WTC11 (cell line): ENCODE results near the gene SYNGR3.

ENCODE experiments used
- CREB1 ChIP-seq: sonication (generic); formaldehyde crosslinking; IDR thresholded peaks from 2 replicates; pipeline ENCODE4 v1.8.0; 2023; ENCODE audit warnings: mild to moderate bottlenecking, missing genetic modification reagents
- ETV6 ChIP-seq: sonication (generic); formaldehyde crosslinking; IDR thresholded peaks from 2 replicates; pipeline ENCODE4 v1.8.1; 2022; ENCODE audit warnings: mild to moderate bottlenecking, missing genetic modification reagents
- GABPB1 ChIP-seq: sonication (generic); formaldehyde crosslinking; IDR thresholded peaks from 2 replicates; pipeline ENCODE4 v1.8.1; 2023; ENCODE audit warnings: mild to moderate bottlenecking, missing genetic modification reagents
- GTF2I ChIP-seq: fragments of 250-450 bp; sonication (Bioruptor Pico); conservative IDR thresholded peaks from 2 replicates; pipeline ENCODE4 v1.4.0; 2021; ENCODE audit warnings: mild to moderate bottlenecking
- NFYB ChIP-seq: sonication (generic); formaldehyde crosslinking; conservative IDR thresholded peaks from 2 replicates; pipeline ENCODE4 v1.8.0; 2022; ENCODE audit warnings: low read depth, missing genetic modification reagents
- SP1 ChIP-seq: sonication (generic); formaldehyde crosslinking; conservative IDR thresholded peaks from 2 replicates; pipeline ENCODE4 v1.8.1; 2022; ENCODE audit warnings: missing genetic modification reagents
- TF ChIP-seq, protein P1 (sequence below): sonication (generic); formaldehyde crosslinking; IDR thresholded peaks from 2 replicates; pipeline ENCODE4 v1.8.0; 2022; ENCODE audit warnings: mild to moderate bottlenecking, missing genetic modification reagents
- TF ChIP-seq, protein P2 (sequence below): sonication (generic); formaldehyde crosslinking; IDR thresholded peaks from 2 replicates; pipeline ENCODE4 v1.8.0; 2022; ENCODE audit warnings: mild to moderate bottlenecking, missing genetic modification reagents
- TF ChIP-seq, protein P3 (sequence below): fragments of 200-600 bp; IDR thresholded peaks from 2 replicates; pipeline ENCODE4 v1.8.0; 2022; ENCODE audit warnings: antibody characterized with exemption
- TF ChIP-seq, protein P4 (sequence below): sonication (generic); formaldehyde crosslinking; IDR thresholded peaks from 2 replicates; pipeline ENCODE4 v1.8.1; 2023; ENCODE audit warnings: mild to moderate bottlenecking, missing genetic modification reagents, moderate library complexity
- TF ChIP-seq, protein P5 (sequence below): fragments of 250-450 bp; sonication (Bioruptor Pico); IDR thresholded peaks from 2 replicates; pipeline ENCODE4 v1.8.0; 2021; ENCODE audit warnings: mild to moderate bottlenecking
- TF ChIP-seq, protein P6 (sequence below): sonication (generic); formaldehyde crosslinking; IDR thresholded peaks from 2 replicates; pipeline ENCODE4 v1.8.1; 2022; ENCODE audit warnings: low read depth, mild to moderate bottlenecking, moderate library complexity, missing genetic modification reagents, borderline replicate concordance

DNA sequence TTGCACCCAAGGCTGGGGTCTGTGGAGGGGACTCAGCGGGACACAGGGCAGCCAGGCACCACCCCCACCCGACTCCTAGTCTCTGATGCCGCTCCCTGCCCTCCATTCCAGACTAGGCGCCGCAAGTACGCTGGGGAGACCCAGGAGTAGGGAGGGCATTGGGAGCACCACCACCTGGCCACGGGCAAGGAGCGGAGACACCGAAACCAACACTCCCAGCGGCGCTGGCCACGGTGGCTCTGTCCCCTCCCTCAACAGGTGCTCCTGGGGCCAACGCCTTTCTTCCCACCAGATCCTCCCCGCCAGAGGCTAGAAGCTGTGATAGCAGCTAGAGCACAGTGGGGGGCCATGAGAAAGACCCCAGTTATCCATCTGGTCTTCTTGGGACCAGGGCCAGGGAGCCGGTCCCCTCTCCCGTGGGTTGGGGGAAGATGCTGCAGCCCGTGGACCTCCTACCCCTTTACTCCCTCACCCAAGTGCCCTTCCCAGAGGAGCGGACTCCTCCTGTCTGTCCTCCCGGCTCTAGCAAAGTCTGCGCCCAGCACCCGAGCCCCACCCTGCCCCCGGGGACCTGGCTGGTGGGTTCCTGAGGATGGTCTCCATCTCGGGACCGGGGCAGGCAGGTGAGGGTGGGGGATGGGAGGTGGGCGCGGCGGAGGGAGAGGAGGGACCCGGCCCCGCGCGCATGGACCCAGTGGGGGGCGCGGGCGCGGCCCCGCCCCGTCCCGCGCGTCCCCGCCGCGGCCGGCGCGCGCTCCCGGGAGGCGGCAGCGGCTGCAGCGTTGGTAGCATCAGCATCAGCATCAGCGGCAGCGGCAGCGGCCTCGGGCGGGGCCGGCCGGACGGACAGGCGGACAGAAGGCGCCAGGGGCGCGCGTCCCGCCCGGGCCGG is at the start of gene SYNGR3:
- TF ChIP-seq CREB1 (CRISPR knock-in tag) = no peak
- TF ChIP-seq, protein P1, sequence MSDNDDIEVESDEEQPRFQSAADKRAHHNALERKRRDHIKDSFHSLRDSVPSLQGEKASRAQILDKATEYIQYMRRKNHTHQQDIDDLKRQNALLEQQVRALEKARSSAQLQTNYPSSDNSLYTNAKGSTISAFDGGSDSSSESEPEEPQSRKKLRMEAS (CRISPR knock-in tag) = no peak; the same call in 1 of the 2 replicates
- no peak for TF ChIP-seq SP1 (CRISPR knock-in tag)
- TF ChIP-seq, protein P2, sequence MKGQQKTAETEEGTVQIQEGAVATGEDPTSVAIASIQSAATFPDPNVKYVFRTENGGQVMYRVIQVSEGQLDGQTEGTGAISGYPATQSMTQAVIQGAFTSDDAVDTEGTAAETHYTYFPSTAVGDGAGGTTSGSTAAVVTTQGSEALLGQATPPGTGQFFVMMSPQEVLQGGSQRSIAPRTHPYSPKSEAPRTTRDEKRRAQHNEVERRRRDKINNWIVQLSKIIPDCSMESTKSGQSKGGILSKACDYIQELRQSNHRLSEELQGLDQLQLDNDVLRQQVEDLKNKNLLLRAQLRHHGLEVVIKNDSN (CRISPR knock-in tag) = no peak
- TF ChIP-seq GABPB1 (CRISPR knock-in tag) = no peak
- TF ChIP-seq, protein P3, sequence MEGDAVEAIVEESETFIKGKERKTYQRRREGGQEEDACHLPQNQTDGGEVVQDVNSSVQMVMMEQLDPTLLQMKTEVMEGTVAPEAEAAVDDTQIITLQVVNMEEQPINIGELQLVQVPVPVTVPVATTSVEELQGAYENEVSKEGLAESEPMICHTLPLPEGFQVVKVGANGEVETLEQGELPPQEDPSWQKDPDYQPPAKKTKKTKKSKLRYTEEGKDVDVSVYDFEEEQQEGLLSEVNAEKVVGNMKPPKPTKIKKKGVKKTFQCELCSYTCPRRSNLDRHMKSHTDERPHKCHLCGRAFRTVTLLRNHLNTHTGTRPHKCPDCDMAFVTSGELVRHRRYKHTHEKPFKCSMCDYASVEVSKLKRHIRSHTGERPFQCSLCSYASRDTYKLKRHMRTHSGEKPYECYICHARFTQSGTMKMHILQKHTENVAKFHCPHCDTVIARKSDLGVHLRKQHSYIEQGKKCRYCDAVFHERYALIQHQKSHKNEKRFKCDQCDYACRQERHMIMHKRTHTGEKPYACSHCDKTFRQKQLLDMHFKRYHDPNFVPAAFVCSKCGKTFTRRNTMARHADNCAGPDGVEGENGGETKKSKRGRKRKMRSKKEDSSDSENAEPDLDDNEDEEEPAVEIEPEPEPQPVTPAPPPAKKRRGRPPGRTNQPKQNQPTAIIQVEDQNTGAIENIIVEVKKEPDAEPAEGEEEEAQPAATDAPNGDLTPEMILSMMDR = no peak
- no peak; the same call in 1 of the 2 replicates for TF ChIP-seq NFYB (CRISPR knock-in tag)
- TF ChIP-seq, protein P4, sequence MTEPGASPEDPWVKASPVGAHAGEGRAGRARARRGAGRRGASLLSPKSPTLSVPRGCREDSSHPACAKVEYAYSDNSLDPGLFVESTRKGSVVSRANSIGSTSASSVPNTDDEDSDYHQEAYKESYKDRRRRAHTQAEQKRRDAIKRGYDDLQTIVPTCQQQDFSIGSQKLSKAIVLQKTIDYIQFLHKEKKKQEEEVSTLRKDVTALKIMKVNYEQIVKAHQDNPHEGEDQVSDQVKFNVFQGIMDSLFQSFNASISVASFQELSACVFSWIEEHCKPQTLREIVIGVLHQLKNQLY (CRISPR knock-in tag) = no peak
- no peak for TF ChIP-seq GTF2I
- TF ChIP-seq, protein P5, sequence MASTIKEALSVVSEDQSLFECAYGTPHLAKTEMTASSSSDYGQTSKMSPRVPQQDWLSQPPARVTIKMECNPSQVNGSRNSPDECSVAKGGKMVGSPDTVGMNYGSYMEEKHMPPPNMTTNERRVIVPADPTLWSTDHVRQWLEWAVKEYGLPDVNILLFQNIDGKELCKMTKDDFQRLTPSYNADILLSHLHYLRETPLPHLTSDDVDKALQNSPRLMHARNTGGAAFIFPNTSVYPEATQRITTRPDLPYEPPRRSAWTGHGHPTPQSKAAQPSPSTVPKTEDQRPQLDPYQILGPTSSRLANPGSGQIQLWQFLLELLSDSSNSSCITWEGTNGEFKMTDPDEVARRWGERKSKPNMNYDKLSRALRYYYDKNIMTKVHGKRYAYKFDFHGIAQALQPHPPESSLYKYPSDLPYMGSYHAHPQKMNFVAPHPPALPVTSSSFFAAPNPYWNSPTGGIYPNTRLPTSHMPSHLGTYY (CRISPR knock-in tag) = no peak
- TF ChIP-seq, protein P6, sequence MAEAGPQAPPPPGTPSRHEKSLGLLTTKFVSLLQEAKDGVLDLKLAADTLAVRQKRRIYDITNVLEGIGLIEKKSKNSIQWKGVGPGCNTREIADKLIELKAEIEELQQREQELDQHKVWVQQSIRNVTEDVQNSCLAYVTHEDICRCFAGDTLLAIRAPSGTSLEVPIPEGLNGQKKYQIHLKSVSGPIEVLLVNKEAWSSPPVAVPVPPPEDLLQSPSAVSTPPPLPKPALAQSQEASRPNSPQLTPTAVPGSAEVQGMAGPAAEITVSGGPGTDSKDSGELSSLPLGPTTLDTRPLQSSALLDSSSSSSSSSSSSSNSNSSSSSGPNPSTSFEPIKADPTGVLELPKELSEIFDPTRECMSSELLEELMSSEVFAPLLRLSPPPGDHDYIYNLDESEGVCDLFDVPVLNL (CRISPR knock-in tag) = no peak
- TF ChIP-seq ETV6 = no peak
